Right lobe of liver (tissue), 6 donors: ENCODE measurements around the gene BLOC1S6. TPM values are rescaled to one million over a fixed set of nuclear protein-coding genes. Genes with fewer than 3 reads are reported as not detected.

ENCODE experiments used
- ATAC-seq, 4 donors: fragments of 200-7000 bp; cut with Tn5 transposase; one replicate each; pipeline ENCODE4 v1.9.1; 2020; ENCODE audit warnings: mild to moderate bottlenecking in 4 of 4, moderate library complexity in 4 of 4
- DNase-seq, 3 donors: peaks; one replicate each; pipeline ENCODE4 v3.0.0-alpha.2; 2020
- H3K27ac ChIP-seq, 3 donors: fragments of 200-600 bp; one replicate each; pipeline ENCODE4 v1.8.0; 2022
- H3K27me3 ChIP-seq, 2 donors: fragments of 200-600 bp; one replicate each; pipeline ENCODE4 v1.8.0; 2022
- H3K36me3 ChIP-seq, 4 donors: fragments of 200-600 bp; sonication (generic) in 1 of 4; one replicate each; pipeline versions ENCODE4 v1.5.1 to v1.8.0; 2017 to 2022; ENCODE audit warnings: control low read depth in 1 of 4
- H3K4me1 ChIP-seq, 4 donors: fragments of 200-600 bp; sonication (generic) in 1 of 4; one replicate each; pipeline versions ENCODE4 v1.5.1 to v1.8.0; 2017 to 2022; ENCODE audit warnings: control low read depth in 1 of 4
- H3K4me3 ChIP-seq, 3 donors: fragments of 200-600 bp; one replicate each; pipeline ENCODE4 v1.8.0; 2022
- H3K9me3 ChIP-seq, 4 donors: fragments of 200-600 bp; sonication (generic) in 1 of 4; one replicate each; pipeline versions ENCODE4 v1.5.1 to v1.8.0; 2017 to 2022; ENCODE audit warnings: control low read depth in 1 of 4
- POLR2A ChIP-seq: fragments of 450-650 bp; IDR thresholded peaks from one replicate; pipeline ENCODE4 v1.6.1; 2017; ENCODE audit warnings: antibody characterized with exemption, mild to moderate bottlenecking
- WGBS: methylation state at CpG from one replicate; pipeline ENCODE4 v1.1.6; 2018; ENCODE audit warnings: low coverage, low lambda C conversion rate; ENCODE audit not compliant: insufficient coverage; ENCODE audit errors: missing lambda C conversion rate; 5-methylcytosine and 5-hydroxymethylcytosine counted together
- intact Hi-C, 2 donors: fragments of 100-400 bp; cut with DNase I; formaldehyde crosslinking; loops; one replicate each; pipeline versions ENCODE4 v1.11.2 to v1.14.1; 2022
- total RNA-seq, 6 experiments: library from RNA; depleted of rRNA in 2 of 6; stranded (reverse); fragments of >200 nt in 2 of 6; fragmentation: NEBNext Ultra II Directional in 3 of 6; extraction: Animal tissue kit (Norgen Biotek cat#: 25700) in 3 of 6; gene quantifications; one replicate each; pipeline versions ENCODE4 v1.1.0 to v1.2.4, GENCODE V29; 2016 to 2023
- TF ChIP-seq, protein P1 (sequence below), 4 donors: fragments of 200-600 bp in 3 of 4; fragments of 450-650 bp in 1 of 4; IDR thresholded peaks; one replicate each; pipeline versions ENCODE4 v1.5.1 to v1.8.0; 2016 to 2022; ENCODE audit warnings: antibody characterized with exemption in 4 of 4, mild to moderate bottlenecking in 2 of 4
- donor health status: DM: no; HTN: yes; CAD: no.
- donor health status: DM: no; HTN: no; CAD: no.
- donor health status: DM: no; HTN: no; CAD: no.
- donor health status: DM: no; HTN: yes; CAD: no.
- donor health status: DM: no; HTN: yes; CAD: no.

BLOC1S6 gene
- total RNA-seq, 6 experiments from 2014 or later = 15.9 to 33.7 (median 24.3) TPM

DNA sequence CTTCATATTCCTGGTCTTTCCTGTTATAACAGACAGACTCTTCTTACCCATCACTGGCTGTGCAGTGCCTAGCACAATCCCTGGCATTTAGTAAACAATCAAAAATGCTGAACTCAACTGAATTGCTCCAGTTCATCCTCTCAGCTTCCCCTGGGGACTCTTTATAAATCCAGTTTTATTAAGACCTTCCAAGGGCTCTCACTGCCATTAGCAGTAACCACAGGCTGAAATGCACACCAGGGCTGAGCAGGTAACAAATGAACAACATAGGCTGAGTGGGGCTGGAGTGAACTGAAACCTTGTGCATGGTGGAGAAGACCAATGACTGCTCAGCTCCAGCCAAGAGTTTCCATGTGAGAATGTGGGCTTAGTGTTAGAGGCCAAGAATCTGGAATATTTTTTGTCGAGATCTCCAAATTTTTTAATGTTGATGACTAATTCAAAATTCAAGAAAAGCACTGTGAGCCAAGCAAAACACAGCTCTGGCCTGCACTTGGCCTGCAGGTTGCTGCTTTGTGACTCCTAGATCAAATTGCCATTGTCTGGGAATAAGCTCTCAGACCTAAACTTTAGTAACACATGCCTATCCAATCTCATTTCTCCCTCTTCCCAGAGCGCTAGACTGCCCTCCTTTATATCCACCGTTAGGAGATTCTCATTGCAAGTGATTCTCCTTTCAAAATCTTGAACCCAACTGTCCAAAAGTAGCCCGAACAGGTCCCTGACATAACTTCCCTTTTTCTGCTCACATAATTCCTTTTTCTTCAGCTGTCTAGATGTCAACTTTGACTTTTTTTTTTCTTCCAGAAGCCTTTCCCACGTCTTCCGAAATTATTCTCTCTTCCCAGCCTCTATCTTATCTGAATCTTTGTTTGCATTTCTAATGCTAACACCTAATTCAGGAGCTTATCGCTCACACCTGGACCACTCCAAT lies 55.1 kb downstream of the BLOC1S6 start:
- peak in 2 of 4 donors; percentile 1 to 2 for ATAC-seq
- Histone ChIP-seq H3K36me3 (no peaks in the 10 kb centered on the region), H3K9me3 (no peaks in the 10 kb centered on the region), H3K27ac (peak overlapping the region; percentile 17 to 65 (median 58)), H3K27me3 (no peaks in the 10 kb centered on the region), H3K4me3 (no peak overlapping the region), H3K4me1 (peaks cover 0 to 45% (median 15%) of the 10 kb centered on the region in 4 donors)
- DNase-seq = no peak
- intact Hi-C loops = no loop called here
- 38% methylated on average over 7 of the region's 7 CpGs for WGBS
- TF ChIP-seq, protein P1, sequence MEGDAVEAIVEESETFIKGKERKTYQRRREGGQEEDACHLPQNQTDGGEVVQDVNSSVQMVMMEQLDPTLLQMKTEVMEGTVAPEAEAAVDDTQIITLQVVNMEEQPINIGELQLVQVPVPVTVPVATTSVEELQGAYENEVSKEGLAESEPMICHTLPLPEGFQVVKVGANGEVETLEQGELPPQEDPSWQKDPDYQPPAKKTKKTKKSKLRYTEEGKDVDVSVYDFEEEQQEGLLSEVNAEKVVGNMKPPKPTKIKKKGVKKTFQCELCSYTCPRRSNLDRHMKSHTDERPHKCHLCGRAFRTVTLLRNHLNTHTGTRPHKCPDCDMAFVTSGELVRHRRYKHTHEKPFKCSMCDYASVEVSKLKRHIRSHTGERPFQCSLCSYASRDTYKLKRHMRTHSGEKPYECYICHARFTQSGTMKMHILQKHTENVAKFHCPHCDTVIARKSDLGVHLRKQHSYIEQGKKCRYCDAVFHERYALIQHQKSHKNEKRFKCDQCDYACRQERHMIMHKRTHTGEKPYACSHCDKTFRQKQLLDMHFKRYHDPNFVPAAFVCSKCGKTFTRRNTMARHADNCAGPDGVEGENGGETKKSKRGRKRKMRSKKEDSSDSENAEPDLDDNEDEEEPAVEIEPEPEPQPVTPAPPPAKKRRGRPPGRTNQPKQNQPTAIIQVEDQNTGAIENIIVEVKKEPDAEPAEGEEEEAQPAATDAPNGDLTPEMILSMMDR (IDR thresholded peaks at IDR 0.05) = no peak
- no peak for TF ChIP-seq POLR2A

DNA sequence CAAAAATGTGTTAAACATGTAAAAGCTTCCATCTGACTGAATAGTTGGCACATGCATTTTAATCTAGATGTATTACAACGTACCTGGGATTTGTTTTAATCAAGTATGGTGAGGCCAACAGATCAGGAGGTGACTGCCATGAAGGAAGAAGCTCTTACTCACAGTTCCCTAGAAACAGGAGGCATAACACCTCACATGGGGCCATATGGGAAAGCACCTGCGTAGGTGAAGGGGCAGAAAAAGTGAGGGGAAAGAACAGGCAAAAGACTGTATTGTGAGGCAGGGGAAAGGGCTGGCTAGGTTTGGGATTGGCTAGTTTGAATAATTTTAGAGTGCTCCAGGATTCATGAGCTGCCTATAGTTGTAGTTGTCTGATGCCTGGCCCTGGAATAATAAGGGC lies 57.3 kb downstream of the BLOC1S6 start:
- Histone ChIP-seq H3K27me3 (no peaks in the 10 kb centered on the region), H3K27ac (no peak overlapping the region), H3K36me3 (no peaks in the 10 kb centered on the region), H3K4me1 (peaks cover 0 to 59% (median 24%) of the 10 kb centered on the region in 4 donors), H3K4me3 (no peak overlapping the region), H3K9me3 (no peaks in the 10 kb centered on the region)
- no peak for TF ChIP-seq POLR2A
- TF ChIP-seq, protein P1 (IDR thresholded peaks at IDR 0.05) = no peak
- WGBS = 45% methylated on average over 2 of the region's 2 CpGs
- intact Hi-C loops = no loop called here
- ATAC-seq (no peak), DNase-seq (no peak)

DNA sequence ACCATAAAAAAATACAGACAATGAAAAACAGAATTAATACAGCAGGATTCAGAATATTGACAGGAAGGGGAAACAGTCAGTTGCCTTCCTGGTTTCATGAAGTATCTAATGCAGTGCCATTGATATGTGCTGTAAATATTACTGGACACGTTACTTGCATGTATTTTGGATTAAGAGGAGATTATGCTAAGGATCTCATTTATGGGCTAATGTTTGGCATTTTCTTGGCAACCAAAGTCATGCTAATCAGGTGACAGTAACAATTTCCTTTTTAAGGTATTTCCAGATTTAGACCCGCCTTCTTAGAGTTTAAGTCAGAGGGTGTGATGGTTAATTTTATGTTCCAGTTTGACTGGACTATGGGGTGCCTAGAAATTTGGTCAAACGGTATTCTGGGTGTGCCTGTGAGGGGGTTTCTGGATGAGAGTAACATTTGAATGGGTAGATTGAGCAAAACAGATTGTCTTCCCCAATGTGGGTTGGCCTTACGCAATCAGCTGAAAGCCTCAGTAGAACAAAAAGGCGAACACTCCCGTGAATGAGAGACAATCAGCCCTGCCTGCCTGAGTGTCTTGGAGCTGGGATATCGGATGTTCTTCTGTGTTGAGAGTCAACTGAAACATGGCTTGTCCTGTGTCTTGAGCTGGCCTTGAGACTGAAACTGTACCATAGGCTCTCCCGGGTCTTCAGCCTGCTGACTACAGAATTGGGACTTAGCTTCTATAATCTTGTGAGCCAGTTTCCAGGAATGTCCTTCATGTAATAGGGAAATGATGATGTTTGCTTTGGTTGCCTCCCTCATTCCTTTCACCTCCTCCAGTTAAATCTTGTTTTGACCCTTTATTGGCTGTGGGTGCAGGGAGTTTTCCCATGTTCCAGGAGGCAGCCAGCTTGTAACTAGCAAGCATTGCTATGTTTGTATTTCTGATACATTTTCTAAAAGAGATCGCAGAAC lies 58.1 kb downstream of the BLOC1S6 start:
- intact Hi-C loops = no loop called here
- TF ChIP-seq, protein P1 (IDR thresholded peaks at IDR 0.05) = no peak
- TF ChIP-seq POLR2A = no peak
- no peaks in the 10 kb centered on the region for H3K9me3 ChIP-seq
- no peak for ATAC-seq
- H3K27ac ChIP-seq = no peak overlapping the region
- H3K27me3 ChIP-seq = no peaks in the 10 kb centered on the region
- no peak for DNase-seq
- WGBS = 76% methylated on average over 9 of the region's 9 CpGs
- no peak overlapping the region for H3K4me3 ChIP-seq
- peaks cover 0 to 58% (median 27%) of the 10 kb centered on the region in 4 donors for H3K4me1 ChIP-seq
- no peaks in the 10 kb centered on the region for H3K36me3 ChIP-seq

DNA sequence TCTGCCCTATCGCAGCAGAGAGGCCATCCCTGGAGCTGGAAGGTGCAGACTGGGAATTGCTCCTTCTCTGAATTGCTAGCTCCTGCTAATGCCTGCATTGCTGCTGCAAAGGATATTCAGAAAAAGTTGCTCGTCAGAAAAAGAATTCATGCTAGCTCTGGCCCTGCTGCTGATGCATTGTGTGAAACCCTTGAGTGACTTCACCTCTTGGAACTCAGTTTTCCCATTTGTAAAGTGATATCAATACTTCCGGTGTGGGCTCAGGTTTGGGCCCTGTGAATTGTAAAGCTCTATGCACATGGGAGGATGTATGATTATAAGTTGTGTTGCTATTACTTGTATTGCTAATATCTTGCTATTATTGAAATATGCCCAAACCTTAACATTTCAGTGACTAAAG lies 59.0 kb downstream of the BLOC1S6 start:
- H3K27ac ChIP-seq = no peak overlapping the region
- ATAC-seq (no peak), DNase-seq (no peak)
- H3K4me1 ChIP-seq = peaks cover 0 to 48% (median 20%) of the 10 kb centered on the region in 4 donors
- TF ChIP-seq, protein P1 (IDR thresholded peaks at IDR 0.05) = no peak
- no peaks in the 10 kb centered on the region for H3K36me3 ChIP-seq
- 57% methylated on average over 3 of the region's 3 CpGs for WGBS
- no peak overlapping the region for H3K4me3 ChIP-seq
- no peaks in the 10 kb centered on the region for H3K9me3 ChIP-seq
- intact Hi-C loops = no loop called here
- H3K27me3 ChIP-seq = no peaks in the 10 kb centered on the region
